Erythroblast (primary cell): ENCODE data around the gene COIL.
"Not testable (repeated sequence)": the region's sequence is repeated elsewhere in the genome, so short reads cannot be mapped to it uniquely, and the experiment has no call there.

ENCODE experiments used
- DNase-seq, 2 experiments: peaks; one replicate each; lab custom pipeline; 2025; lab: John Stamatoyannopoulos, UW
- GATA1 ChIP-seq: IDR thresholded peaks from 2 replicates; pipeline ENCODE4 v1.6.1; 2011; ENCODE audit warnings: low read depth, mild to moderate bottlenecking, control low read depth, low read length, moderate library complexity
- POLR2A ChIP-seq: IDR thresholded peaks from 2 replicates; pipeline ENCODE4 v1.6.1; 2011; ENCODE audit warnings: mild to moderate bottlenecking, low read length

The COIL gene

DNA sequence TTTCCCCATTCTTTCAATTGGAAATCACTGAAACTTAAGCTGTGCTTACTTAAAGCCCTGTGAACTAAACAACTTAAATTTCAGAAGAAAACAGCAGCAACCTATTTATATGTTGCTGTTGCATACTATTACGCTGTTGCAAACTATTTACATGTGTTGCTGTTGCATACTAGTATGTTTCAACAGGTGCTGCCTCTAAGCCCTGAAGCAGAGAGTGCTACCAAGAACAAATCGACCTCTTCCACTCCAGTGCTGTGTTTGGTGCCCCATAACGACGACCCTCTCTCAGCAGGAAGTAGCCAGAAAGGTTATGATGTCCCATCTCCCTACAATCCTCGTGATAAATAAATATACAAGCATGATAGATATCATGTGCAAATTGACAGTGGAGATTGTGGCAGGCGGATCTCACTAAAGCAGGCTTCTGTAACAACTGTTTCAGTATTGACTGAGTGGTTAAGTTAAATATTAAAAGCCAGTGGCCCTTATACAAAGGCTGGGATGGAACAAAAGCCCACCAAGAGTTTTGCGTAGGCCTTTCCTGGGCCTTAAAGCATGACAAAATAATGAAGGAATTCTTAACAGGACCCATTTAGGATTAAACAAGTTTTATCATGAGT, 11.4 kb upstream of the COIL start:
- no peak for DNase-seq
- no peak for TF ChIP-seq POLR2A
- TF ChIP-seq GATA1 = no peak

DNA sequence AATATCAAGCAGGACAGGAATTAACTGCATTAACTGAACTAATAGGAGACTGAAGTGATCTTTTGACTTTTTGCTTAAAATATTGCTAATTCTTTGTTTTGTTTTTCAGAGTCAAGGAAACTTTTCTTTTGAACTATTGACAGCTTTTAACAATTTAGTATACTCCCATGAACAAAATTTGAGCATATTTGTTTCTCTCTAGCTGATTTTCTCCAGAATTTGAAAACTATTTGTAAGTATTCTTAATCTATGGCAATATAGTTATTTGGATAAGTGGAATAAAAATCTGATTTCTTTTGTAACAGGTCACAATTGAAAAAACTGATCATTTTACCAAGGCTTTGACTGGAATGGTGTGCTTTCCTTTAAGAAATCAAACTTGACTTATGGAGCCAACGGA, 10.1 kb upstream of the COIL start:
- TF ChIP-seq GATA1 = no peak
- no peak for TF ChIP-seq POLR2A
- no peak for DNase-seq

DNA sequence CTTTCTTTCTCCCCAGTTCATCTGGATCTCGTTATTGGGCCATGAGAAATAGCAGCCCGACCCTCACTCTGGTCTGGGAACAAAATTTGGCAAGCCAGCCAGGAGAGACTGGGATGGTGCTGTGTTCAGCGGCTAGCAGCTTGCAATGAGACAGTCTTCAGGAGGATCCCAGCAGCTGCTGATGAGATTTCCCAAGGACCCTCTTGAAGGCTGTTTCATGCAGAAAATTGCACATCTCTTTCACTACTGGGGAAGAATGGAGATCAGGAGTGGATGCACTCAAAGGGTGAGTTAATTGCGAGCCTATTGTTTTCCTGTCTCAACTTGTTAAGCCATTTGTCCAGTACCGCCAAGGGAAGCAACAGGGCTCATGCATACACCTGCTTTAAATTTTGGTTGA, 5.5 kb upstream of the COIL start:
- no peak for TF ChIP-seq GATA1
- no peak for TF ChIP-seq POLR2A
- no peak for DNase-seq

DNA sequence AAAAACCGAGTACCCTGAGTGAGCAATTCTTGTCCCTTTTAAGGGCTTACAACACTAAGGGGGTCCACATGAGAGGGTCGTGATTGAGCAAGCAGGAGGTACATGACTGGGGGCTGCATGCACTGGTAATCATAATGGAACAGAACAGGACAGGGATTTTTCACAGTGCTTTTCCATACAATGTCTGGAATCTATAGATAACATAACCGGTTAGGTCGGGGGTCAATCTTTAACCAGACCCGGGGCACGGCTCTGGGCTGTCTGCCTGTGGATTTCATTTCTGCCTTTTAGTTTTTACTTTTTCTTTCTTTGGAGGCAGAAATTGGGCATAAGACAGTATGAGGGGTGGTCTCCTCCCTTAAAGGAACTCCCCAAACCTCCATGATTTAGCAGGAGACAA, 4.8 kb upstream of the COIL start:
- DNase-seq = not testable (repeated sequence)

DNA sequence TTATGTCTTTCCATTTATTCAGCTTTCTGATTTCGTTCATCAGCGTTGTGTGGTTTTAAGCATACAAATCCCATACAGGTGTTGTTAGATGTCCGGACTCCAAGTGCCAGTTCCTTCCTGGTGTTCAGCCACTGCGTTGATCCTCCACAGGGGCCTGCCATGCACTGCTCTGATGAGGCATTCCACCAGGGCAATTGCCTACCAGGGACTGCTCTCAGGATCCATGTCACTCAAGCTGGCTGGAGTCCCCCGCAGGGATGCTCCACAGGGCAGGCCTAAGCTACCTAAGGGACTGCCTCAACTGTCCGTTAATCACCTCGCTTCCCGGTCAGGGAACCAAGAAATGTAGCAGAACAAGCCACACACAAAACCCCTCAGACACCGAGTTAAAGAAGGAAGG, 4.4 kb upstream of the COIL start:
- not testable (repeated sequence) for DNase-seq

DNA sequence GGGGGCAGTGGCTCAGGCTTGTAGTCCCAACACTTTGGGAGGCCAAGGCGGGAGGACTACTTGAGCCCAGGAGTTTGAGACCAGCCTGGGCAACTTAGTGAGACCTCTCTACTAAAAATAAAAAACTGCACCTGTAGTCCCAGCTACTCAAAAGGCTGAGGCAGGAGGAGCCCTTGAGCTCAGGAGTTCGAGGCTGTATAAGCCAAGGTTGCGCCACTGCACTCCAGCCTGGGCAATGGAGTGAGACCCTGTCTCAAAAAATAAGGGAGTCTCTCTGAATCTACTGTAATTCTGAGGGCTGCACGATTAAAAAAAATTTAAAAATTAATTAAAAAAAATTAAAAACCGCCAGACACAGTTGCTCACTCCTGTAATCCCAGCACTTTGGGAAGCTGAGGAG, 3.9 kb downstream of the COIL start:
- DNase-seq = no peak
- TF ChIP-seq GATA1 (no peak), POLR2A (no peak)

DNA sequence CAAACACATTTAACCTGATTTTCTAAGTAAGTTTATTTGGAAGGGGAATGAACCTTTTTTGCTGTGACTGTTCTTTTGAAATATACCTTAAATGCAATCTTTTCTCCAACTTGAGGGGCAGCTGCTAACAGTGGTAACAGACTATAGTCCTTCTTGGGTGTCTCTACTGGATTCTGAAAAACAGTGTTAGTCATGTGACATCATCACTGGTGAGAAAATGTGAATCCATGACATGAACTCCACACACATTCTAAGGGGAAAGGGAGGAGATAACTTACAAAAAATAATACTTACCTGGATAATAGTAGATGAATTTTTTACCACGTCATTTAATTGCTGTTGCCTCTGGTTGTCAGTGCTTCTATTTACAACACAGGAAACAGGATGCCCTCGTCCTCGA, 11.3 kb downstream of the COIL start:
- DNase-seq = no peak
- TF ChIP-seq GATA1 (no peak), POLR2A (no peak)

DNA sequence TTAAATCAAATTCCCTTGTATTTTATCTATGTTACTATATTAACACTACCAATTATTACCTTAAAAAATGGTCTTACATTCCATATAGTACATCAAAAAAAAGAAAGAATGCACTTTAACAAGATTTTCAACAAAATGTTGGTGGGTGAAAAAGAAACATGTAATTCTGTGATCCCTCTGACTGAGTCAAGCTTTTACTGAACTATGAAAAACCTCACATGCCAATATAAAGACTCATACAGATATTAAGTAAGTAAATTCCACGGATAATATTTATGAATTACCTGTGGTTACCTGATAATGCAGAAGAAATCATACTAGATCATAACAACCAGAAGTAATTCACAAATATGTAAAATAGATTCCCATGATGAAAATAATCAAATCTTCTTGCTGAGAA, 12.4 kb downstream of the COIL start:
- TF ChIP-seq GATA1 (no peak), POLR2A (no peak)
- no peak for DNase-seq

DNA sequence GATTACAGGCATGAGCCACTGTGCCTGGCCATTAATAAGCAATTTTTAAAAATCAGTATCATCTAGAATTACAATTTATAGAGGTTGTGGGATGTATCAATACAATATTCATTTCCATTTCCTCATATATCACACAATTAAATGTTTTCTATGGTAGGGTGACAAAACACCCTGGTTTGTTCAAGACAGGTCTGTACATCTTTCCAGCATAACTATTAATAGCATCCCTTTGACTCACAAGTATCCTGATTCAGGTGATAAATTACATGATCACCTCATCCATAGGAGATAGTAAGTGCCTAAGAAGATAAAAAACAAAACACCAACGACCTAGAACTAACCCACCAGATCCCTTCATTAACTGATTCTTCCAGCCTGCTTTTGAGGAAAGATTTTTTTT, 13.1 kb downstream of the COIL start:
- TF ChIP-seq POLR2A = no peak
- TF ChIP-seq GATA1 = no peak

DNA sequence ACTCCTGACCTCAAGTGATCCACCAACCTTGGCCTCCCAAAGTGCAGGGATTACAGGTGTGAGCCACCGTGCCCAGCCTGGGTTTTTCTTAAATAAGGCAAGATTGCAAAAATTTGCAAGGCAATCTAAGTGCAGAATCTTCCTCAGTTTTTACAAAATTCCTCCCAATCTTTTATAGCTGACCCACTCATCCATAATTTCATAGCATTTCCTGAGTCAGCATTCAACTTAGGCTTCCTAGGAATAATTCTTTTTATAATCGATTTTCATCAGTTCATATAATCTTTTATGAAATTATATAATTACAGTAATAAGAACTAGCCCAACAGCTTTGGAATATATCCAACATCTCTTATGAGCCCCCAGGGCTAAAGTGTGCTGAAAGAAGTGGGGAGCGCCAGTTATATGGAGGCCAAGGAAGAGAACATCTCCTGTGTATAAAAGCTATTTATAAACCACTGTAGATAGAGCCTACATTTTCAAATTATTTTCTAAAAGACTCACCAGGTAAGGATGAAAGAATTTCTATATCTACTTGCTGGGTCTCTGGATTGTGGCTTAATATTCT, 14.8 kb downstream of the COIL start:
- no peak for TF ChIP-seq GATA1
- DNase-seq = no peak

More for the DNA sequence above, 13.1 kb downstream of the COIL start:
- DNase-seq = no peak

DNA sequence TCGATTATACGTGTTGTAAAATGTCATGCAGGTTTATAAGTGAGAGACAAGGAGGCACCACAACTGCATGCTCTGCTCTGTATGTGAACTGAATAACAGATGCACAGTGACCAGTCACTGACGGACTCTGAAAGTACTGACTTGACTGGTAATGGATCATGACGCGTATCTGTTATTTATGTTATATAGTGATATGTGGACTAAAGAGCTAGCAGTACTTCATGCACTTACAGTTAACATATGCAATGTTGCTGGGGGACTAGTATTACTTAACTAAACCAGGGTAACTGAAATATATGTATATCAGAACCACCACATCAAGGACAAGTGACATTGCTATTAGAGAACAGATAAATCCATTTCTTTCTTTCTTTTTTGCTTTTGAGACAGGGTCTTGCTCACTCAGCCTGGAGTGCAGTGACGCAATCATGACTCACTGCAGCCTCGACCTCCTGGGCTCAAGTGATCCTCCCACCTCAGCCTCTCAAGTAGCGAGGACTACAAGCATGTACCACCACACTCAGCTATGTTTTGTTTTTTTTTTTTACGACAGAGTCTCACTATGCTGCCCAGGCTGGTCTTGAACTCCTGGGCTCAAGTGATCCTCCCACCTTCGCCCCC, 17.2 kb downstream of the COIL start:
- TF ChIP-seq POLR2A (no peak), GATA1 (no peak)
- peak in 1 of 2 experiments; percentile 16 for DNase-seq

DNA sequence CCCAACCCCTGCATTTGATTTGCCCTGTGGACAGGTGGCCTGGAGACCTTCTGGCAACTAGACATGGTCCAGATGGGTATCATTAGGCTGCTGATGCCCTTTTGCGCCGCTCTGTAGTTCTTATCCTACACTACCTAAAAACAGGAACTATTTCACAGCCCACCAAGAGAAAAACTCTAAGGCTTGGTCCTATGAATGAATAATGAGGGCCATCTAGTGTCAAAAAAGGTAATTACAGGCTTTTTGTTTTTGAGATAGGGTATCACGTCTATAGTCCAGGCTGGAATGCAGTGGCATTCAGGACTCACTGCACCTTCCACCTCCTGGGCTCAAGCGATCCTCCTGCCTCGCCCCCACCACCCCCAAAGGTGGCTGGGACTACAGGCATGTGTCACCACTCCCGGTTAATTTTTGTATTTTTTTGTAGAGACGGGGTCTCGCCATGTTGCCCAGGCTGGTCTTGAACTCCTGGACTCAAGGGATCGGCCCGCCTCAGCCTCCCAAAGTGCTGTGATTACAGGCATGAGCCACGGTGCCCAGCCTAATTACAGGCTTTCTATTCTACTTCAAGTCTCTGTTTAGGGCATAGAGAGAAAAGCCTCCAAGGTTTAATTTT, 20.9 kb downstream of the COIL start:
- TF ChIP-seq GATA1 (no peak), POLR2A (no peak)
- DNase-seq = peak; percentile 66 to 83

DNA sequence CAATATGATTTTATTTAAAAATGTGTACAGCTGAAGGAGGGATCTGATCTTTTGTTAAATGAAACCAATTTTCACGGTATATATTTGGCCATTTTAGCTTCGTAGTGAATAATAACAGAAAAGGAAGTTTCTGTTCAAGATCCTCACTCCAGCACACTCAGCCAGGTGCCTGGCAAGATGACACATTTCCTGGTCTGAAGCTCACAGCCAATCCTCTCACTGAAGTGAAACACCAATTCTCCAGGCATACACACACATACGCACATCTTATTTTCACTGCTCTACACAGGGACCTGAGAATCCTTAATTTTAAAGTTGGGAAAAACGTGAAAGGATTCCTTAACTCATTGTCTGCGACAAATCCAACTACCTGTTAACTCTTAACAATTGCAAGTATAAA, 22.6 kb downstream of the COIL start:
- DNase-seq = not testable (repeated sequence)

DNA sequence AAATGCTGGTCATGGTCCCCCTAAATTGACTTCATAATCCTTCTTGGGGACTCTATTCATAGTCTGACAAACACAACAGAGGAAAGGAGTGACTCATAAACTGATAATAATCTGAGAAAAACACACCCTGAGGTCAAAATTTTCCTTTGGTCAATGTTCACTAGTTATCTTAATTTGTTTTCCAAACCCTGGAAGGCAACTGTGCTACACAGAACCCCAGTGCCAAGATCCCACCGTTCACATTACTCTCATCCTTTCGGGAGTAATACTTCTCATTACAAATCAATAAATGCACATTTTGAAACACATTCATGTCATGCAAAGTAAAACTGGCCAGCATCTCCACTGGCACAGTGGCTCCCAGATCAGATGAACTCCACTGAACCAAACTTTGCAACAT, 23.2 kb downstream of the COIL start:
- no peak for TF ChIP-seq POLR2A
- no peak for TF ChIP-seq GATA1

More for the DNA sequence above, 23.2 kb downstream of the COIL start:
- DNase-seq = peak; percentile 18 to 29
